NCI-H2196 treated with DMSO at 0.1 percent for 48 hours (cell line): ENCODE data around the gene CYTL1.
"Not testable (repeated sequence)": the region's sequence is repeated elsewhere in the genome, so short reads cannot be mapped to it uniquely, and the experiment has no call there.

Source experiments
- DNase-seq: peaks from one replicate; lab custom pipeline; 2025; ENCODE audit not compliant: unreplicated experiment; lab: John Stamatoyannopoulos, UW

Gene CYTL1

DNA sequence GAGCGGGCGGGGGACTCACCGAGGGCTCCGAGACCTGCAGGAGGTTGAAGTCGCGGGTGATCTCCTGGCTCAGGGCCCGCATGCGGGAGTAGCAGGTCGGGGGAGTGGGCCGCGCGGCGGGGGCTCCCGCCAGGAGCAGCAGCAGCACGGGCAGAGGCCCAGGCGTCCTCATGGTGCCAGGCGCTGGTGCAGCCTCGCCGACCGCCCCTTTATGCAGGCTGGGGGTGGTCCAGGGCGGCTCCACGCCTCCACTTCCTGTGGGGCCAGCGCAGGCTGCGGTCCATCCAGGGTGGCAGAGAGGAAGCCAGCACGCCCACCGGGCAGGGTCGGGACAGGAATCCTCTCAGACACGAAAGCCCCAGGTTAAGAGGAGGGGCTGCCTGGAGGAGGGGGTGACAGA, at the start of gene CYTL1:
Gene CYTL1, minus strand, starts transcription at position 185 of the 400 bp plus-strand sequence. Its CDS starts 13 bp downstream, at position 172.
- DNase-seq = no peak

DNA sequence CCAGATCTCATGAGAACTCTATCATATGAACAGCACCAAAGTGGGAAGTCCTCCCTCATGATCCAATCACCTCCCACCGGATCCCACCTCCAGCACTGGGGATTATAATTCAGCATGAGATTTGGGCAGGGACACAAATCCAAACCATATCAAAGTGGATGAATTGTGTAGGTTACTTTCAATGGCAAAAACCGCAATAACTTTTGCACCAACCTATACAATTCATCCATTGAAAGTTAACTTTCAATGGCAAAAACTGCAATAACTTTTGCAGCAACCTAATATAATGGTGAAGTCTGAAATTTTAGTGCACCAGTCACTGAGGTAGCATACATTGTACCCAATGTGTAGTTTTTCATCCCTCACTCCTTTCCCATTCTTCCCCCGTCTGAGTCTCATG, 48.6 kb upstream of the CYTL1 start:
- DNase-seq = no peak

DNA sequence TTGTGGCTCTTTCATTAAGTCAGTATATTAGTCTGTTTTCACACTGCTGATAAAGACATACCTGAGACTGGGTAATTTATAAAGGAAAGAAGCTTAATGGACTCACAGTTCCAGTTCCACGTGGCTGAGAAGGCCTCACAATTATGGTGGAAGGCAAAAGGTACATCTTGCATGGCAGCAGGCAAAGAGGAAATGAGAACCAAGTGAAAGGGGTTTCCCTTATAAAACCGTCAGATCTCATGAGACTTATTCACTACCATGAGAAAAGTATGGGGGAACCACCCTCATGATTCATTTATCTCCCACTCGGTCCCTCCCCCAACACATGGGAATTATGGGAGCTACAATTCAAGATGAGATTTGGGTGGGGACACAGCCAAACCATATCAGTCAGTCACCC, 47.7 kb upstream of the CYTL1 start:
- DNase-seq = not testable (repeated sequence)

DNA sequence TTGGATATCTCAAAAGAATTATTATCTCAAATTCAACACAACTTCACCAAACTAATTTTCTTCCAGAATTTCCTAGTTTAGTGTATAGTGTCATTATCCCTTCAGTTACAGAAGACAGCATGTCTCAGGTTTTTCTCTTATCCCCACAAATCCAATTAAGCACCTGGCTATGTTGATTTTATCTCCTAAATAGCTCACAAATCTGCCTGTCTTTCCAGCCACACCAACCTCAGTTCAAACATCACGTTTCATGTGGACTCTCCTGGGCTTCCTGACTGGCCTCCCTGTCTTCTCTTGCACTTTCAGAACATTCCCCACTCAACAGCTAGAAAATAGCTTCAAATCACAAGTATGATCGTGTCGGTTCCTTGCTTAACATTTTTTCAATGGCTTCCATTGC, 46.8 kb upstream of the CYTL1 start:
- no peak for DNase-seq

GRCh38 chr4:5055411-5055810, 36.2 kb upstream of the CYTL1 start:
- DNase-seq = no peak

DNA sequence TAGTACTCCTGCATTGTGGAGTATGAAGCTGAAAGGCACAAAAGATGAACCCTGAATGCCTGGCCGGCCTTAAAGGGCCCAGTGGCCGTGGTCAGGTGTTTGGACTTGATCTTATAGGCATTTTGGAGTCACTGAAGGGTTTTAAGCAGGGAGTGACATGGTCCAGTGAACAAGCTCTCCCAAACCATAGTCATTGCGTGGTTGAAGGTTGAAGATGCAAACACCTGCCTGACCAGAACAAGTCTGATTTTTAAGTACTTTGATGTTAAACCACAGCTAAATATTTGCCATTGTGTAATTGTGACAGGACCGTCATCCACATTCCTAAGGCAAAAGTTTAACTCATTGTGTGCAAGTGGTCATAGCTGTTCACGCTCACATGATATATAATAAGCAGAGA, 35.3 kb upstream of the CYTL1 start:
- no peak for DNase-seq

- DNase-seq = no peak
Measured at GRCh38 chr4:5052726-5053425, 33.6 kb upstream of the CYTL1 start.

DNA sequence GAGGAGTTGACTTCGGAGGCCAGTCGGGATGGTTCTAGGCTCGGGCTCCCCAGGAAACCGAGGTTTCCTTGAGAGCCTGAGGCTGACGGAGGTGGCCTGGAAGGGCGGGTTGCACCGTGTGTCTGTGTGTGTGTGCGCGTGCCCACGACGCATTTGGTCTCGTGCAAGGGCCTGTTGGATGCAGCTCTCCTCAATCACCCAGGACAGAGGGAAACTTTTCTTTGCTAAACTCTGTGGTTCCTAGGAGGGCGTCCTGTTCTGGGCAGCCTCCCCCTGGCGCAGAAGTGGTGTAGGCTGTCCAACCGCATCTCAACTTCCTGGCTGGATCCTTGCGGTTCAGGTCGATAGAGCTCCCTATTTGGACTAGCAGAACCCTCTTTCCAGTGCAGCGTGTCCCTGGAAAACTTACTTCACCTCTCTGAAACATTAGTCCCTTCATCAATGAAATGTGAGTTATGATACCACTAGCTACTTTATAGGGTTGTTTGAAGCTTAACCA, 33.0 kb upstream of the CYTL1 start:
- no peak for DNase-seq

- DNase-seq = no peak
Measured at GRCh38 chr4:5051278-5052203, 32.3 kb upstream of the CYTL1 start, which contains the start of gene STK32B. Gene STK32B, plus strand, starts transcription at chr4:5051480.

DNA sequence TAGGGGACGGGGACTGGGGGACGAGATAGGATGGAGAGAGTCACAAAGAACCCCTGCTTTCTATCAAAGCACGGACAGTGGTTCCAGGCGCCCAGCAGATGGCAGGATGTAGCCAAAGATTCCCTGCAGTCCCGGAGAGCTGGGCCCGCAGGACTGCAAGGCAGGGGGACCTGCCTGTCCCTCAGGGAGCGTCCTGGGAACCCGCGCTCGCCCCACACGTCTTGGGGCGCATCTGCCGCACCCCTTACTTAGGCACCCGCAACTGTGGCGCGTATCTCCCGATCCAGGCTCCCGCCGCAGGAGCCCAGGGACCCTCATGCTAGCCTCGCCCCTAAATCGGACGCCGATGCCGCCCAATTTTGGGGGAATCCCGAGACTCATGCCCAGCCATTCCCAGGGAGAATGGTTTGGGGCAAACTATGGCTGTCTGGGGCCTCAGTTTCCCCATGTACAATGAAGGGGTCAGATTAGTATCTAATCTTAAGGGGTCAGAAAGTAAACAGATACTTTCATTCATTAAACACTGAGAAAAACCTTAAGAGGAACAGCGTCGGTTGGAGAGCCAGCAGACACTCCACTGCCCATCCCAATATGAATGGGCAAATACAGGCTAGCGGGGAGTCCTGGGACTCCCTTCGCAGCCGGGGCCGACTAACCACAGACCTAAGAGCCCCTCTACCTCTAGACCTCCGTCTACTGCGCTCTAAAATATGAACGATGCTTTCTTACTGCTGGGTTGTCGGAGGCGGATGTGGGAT, 31.4 kb upstream of the CYTL1 start:
- DNase-seq = no peak

DNA sequence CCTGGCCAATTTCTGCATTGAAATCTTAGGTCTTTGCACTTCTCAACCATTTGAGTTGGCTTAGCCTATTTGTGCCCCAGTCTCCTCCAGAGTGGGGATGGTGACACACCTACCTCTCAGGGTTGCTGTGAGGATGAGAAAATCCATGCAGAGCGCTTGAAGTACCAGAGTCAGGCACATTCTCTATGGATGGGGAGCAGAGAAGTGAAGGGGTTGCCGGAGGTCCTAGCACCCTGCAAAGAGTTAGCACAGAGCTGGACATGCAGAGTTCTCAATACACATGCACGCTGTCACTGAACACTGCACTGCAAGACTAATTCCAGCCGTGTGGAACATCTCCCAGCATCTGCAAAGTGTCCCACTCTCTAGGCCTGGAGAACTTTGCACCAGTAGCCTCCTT, 29.5 kb upstream of the CYTL1 start:
- DNase-seq = no peak

DNA sequence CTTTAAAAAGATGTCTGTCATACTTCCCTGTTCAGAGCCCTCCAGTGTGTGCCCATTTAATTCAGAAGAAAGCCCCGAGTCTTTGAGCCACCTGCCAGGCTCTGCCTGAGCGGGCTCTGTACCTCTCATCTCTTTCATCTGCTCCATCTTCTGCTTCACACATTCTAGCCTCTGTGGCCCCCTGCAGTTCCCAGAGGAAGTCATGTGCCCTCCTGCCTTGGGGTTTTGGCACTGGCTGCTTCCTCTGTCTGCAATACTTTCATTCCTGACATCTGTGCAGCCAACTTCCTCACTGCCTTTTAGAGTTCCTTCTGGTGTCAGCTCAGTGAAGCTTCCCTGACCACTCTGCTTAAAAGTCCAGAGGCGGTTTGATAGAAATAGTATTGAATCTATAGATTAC, 25.8 kb upstream of the CYTL1 start:
- DNase-seq = no peak

- no peak for DNase-seq
Measured at GRCh38 chr4:5044341-5044740, 25.1 kb upstream of the CYTL1 start.

- DNase-seq = no peak
Measured at GRCh38 chr4:5043579-5043978, 24.3 kb upstream of the CYTL1 start.

GRCh38 chr4:5041699-5042098, 22.4 kb upstream of the CYTL1 start:
- no peak for DNase-seq

DNA sequence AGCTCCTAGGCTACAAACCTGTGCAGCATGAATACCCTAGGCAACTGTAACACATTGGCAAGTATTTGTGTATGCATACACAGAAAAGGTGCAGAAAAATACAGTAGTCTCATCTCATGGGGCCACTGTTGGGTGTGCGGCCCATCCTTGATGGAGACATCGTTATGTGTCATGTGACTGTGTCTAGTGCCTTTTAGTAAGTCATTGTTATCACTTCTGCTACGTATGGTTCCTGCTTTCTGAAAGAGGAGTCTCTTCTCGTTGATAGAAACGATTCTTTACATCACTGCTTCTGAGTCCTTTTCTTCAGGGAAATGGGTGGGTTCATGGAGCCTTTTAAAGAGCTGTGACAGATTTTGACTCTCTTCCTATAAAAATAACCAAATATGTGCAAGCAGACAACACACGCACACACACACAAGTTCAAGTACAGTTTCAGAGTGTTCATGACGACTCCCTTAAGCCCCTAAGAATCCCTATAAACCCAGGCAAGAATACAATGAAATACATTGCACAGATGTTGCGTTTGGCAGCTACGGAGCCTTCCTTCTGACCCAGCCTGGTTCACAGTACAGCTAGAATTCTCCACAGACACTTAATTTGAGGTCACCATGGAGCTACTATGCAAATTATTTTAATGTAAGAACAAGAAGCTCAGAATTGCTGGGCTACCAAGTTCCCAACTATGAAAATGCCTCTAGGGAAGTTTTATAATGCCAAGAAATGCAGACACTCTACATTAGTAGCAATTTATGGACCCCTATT, 21.8 kb upstream of the CYTL1 start:
- no peak for DNase-seq

DNA sequence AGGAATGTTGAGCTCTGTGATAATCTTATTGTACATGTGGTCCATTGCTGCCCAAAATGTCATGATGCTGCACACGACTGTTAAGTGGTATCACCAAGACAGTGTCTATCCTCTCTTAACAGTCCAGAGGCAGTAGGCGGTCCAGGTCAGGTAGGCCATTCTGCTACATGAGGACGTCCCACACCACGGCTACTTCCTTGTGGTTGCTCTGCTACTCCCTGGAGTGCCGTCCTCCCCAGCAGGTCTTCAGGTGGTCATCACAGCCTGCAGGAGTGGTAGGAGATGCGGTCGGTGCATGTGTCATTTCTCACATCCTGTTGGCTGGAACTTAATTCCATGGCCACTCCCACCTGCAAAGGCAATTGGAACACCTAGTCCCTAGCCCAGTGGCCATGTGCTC, 20.5 kb upstream of the CYTL1 start:
- DNase-seq = no peak

GRCh38 chr4:5037553-5038551, 18.6 kb upstream of the CYTL1 start:
- DNase-seq = no peak

GRCh38 chr4:5036239-5036638, 17.0 kb upstream of the CYTL1 start:
- DNase-seq = no peak
